Breast epithelium (tissue), 4 donors: ENCODE data around the gene BHMT2. TPM values are rescaled to one million over a fixed set of nuclear protein-coding genes. Genes with fewer than 3 reads are reported as not detected.

ENCODE experiments used
- DNase-seq, 2 donors: peaks; one replicate each; pipeline ENCODE4 v3.0.0-alpha.2; 2019; ENCODE audit warnings: low spot score in 2 of 2
- H3K27ac ChIP-seq, 2 donors: fragments of 200-600 bp; sonication (generic) in 1 of 2; one replicate each; pipeline ENCODE4 v1.5.1; 2016 to 2019; ENCODE audit warnings: mild to moderate bottlenecking in 1 of 2
- H3K27me3 ChIP-seq, 2 donors: fragments of 200-600 bp; sonication (generic) in 1 of 2; one replicate each; pipeline versions ENCODE4 v1.5.1 to v1.6.0; 2017 to 2019; ENCODE audit warnings: control low read depth in 1 of 2, mild to moderate bottlenecking in 1 of 2
- H3K36me3 ChIP-seq: fragments of 200-600 bp; one replicate; pipeline ENCODE4 v1.5.1; 2019
- H3K4me1 ChIP-seq, 2 donors: fragments of 200-600 bp; sonication (generic); one replicate each; pipeline ENCODE4 v1.5.1; 2016 to 2019; ENCODE audit warnings: control low read depth in 1 of 2
- H3K4me3 ChIP-seq, 3 donors: fragments of 200-600 bp; sonication (generic); 1 replicate in 2 of 3; 2 replicates in 1 of 3; pipeline ENCODE4 v1.5.1; 2016 to 2019; ENCODE audit warnings: mild to moderate bottlenecking in 3 of 3, moderate library complexity in 2 of 3
- H3K9me3 ChIP-seq, 2 donors: fragments of 200-600 bp; sonication (generic) in 1 of 2; one replicate each; pipeline ENCODE4 v1.5.1; 2016 to 2019; ENCODE audit warnings: control low read depth in 1 of 2
- POLR2A ChIP-seq: fragments of 450-650 bp; IDR thresholded peaks from one replicate; pipeline ENCODE4 v1.6.1; 2016; ENCODE audit warnings: antibody characterized with exemption, mild to moderate bottlenecking, moderate library complexity
- POLR2AphosphoS5 ChIP-seq, 3 donors: sonication (generic); formaldehyde crosslinking; IDR thresholded peaks; one replicate each; pipeline ENCODE4 v1.6.1; 2017; ENCODE audit warnings: antibody characterized with exemption in 3 of 3
- intact Hi-C: fragments of 100-400 bp; cut with DNase I; formaldehyde crosslinking; loops from one replicate; pipeline ENCODE4 v1.15.1; 2023; ENCODE audit warnings: low total_unique reads
- total RNA-seq, 3 donors: library from RNA; depleted of rRNA; stranded (reverse); fragments of >200 nt; gene quantifications; one replicate each; pipeline ENCODE4 v1.1.0, GENCODE V29; 2016
- TF ChIP-seq, protein P1 (sequence below), 3 donors: fragments of 450-650 bp; IDR thresholded peaks; one replicate each; pipeline ENCODE4 v1.5.1; 2016 to 2017; ENCODE audit warnings: antibody characterized with exemption in 3 of 3, mild to moderate bottlenecking in 3 of 3, moderate library complexity in 3 of 3

BHMT2 gene
- total RNA-seq, 3 donors from 2014 or later = 8.0 to 63.7 (median 19.3) TPM

DNA sequence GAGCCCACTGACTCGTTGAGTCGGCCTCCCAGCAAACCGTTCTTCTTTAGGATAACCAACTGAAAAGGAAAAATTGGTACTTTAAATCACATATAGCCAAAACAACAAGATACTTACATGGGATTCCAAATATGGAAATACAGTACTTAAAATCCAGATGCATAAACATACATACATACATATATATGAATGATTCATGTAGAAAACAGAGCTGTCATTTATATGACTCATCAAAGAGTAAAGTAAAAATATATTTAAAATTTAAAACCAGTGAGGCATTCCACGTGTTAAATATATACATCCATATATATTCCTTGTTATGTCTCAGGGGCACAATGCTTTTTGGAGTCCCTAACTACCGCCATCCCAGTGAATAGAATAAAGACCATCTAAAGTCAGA lies 36.8 kb upstream of the BHMT2 start:
- no peak overlapping the region for H3K27ac ChIP-seq
- no peaks in the 10 kb centered on the region for H3K27me3 ChIP-seq
- no peaks in the 10 kb centered on the region for H3K9me3 ChIP-seq
- intact Hi-C loops = no loop called here
- no peak for TF ChIP-seq POLR2A
- TF ChIP-seq, protein P1, sequence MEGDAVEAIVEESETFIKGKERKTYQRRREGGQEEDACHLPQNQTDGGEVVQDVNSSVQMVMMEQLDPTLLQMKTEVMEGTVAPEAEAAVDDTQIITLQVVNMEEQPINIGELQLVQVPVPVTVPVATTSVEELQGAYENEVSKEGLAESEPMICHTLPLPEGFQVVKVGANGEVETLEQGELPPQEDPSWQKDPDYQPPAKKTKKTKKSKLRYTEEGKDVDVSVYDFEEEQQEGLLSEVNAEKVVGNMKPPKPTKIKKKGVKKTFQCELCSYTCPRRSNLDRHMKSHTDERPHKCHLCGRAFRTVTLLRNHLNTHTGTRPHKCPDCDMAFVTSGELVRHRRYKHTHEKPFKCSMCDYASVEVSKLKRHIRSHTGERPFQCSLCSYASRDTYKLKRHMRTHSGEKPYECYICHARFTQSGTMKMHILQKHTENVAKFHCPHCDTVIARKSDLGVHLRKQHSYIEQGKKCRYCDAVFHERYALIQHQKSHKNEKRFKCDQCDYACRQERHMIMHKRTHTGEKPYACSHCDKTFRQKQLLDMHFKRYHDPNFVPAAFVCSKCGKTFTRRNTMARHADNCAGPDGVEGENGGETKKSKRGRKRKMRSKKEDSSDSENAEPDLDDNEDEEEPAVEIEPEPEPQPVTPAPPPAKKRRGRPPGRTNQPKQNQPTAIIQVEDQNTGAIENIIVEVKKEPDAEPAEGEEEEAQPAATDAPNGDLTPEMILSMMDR (IDR thresholded peaks at IDR 0.05) = no peak
- TF ChIP-seq POLR2AphosphoS5 (IDR thresholded peaks at IDR 0.05) = no peak
- no peaks in the 10 kb centered on the region for H3K36me3 ChIP-seq
- H3K4me3 ChIP-seq = no peak overlapping the region
- H3K4me1 ChIP-seq = no peaks in the 10 kb centered on the region
- DNase-seq = no peak

DNA sequence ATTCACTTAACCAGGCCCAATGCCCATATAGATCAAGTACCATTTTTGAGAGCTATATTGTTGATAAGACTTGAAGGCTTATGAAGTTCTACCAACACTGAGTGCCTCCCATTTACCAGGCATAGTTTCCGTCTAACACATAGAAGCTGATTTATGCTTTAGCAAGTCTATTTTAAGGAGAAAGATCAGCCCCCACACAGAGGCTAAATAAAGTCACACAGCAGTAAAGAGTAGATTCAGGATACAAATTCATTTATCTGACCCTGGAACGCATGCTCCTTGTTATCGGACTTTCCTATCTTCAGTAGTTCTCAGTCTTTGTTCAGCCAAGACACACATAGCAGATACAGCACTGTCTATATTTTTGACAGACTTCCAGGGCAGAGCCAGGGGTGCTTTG lies 34.3 kb upstream of the BHMT2 start:
- Histone ChIP-seq H3K36me3 (no peaks in the 10 kb centered on the region), H3K27me3 (no peaks in the 10 kb centered on the region), H3K4me3 (no peak overlapping the region), H3K27ac (no peak overlapping the region), H3K4me1 (no peaks in the 10 kb centered on the region), H3K9me3 (no peaks in the 10 kb centered on the region)
- intact Hi-C loops = no loop called here
- no peak for DNase-seq
- TF ChIP-seq, protein P1 (IDR thresholded peaks at IDR 0.05) = no peak
- TF ChIP-seq POLR2AphosphoS5 (IDR thresholded peaks at IDR 0.05) (no peak), POLR2A (no peak)

DNA sequence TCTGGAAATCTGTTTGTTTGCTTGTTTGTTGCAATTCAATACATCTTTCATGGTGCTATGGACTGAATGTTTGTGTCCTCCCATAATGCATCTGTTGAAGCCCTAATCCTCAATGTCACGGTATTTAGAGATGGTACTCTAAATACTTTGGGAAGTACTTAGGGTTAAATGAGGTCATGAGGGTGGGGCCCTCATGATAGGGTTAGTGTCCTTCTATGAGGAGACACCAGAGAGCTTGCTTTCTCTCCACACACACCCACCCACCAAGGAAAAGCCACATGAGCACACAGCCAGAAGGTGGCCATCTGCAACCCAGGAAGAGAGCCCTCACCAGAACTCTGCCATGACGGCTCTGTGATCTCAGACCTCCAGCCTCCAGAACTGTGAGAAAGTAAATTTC lies 32.8 kb upstream of the BHMT2 start:
- no peaks in the 10 kb centered on the region for H3K4me1 ChIP-seq
- no peaks in the 10 kb centered on the region for H3K9me3 ChIP-seq
- TF ChIP-seq POLR2A (no peak), POLR2AphosphoS5 (IDR thresholded peaks at IDR 0.05) (no peak)
- TF ChIP-seq, protein P1 (IDR thresholded peaks at IDR 0.05) = no peak
- intact Hi-C loops = no loop called here
- H3K36me3 ChIP-seq = no peaks in the 10 kb centered on the region
- no peaks in the 10 kb centered on the region for H3K27me3 ChIP-seq
- no peak overlapping the region for H3K4me3 ChIP-seq
- H3K27ac ChIP-seq = no peak overlapping the region
- no peak for DNase-seq

DNA sequence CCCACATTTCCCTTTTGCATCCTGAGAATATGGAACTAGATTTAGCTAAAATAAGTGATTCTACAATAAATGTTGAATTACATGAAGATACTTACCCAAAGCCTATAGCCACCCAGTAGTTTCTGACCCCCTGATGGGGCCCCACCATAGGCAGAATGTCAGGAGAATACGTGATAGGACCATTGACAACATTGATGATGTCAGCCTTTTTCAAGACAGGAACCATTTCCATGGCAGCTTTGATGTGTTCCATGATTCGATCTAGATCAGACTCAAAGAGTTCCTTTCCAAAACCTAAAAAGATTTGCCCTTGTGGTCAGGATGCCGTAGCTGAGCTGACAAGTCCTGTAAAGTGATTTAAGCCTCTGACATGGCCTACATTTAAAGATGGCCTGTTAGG lies 27.4 kb upstream of the BHMT2 start:
- H3K4me1 ChIP-seq = no peaks in the 10 kb centered on the region
- H3K4me3 ChIP-seq = no peak overlapping the region
- TF ChIP-seq POLR2AphosphoS5 (IDR thresholded peaks at IDR 0.05) (no peak), POLR2A (no peak)
- TF ChIP-seq, protein P1 (IDR thresholded peaks at IDR 0.05) = no peak
- no peak overlapping the region for H3K27ac ChIP-seq
- intact Hi-C loops = no loop called here
- DNase-seq = no peak
- H3K27me3 ChIP-seq = no peaks in the 10 kb centered on the region
- no peaks in the 10 kb centered on the region for H3K36me3 ChIP-seq
- no peaks in the 10 kb centered on the region for H3K9me3 ChIP-seq

DNA sequence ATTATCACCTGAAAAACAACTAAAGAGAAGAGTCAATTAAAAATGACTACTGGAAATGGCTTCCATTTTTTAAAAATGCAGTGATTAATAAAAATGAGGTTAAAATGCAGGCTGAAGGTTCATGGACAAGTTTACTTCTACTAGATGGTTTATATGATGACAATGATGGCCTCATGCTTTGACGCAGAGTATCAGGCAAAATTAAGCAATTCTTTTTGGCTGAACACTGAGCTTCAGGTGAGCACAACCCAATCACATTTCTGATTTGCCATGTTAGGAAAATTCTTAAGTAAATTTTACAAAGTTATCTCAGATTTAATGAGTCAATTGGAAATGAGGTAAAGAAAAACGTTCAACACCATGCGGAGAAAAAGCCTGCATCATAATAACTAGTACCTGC lies 22.4 kb upstream of the BHMT2 start:
- DNase-seq = no peak
- no peak overlapping the region for H3K4me3 ChIP-seq
- peaks cover 0 to 5% of the 10 kb centered on the region in 2 donors for H3K9me3 ChIP-seq
- no peak overlapping the region for H3K27ac ChIP-seq
- intact Hi-C loops = no loop called here
- no peaks in the 10 kb centered on the region for H3K27me3 ChIP-seq
- no peaks in the 10 kb centered on the region for H3K36me3 ChIP-seq
- TF ChIP-seq, protein P1 (IDR thresholded peaks at IDR 0.05) = no peak
- no peak for TF ChIP-seq POLR2AphosphoS5 (IDR thresholded peaks at IDR 0.05)
- TF ChIP-seq POLR2A = no peak
- H3K4me1 ChIP-seq = no peaks in the 10 kb centered on the region
